Fibroblast of lung (primary cell): ENCODE data around the gene PRTN3.

Experiments used
- CTCF ChIP-seq, 2 donors: IDR thresholded peaks in 1 of 2; conservative IDR thresholded peaks in 1 of 2; 1 replicate in 1 of 2; 2 replicates in 1 of 2; pipeline ENCODE4 v1.5.1; 2011 to 2012; ENCODE audit warnings: low read length in 2 of 2, control low read depth in 1 of 2, inconsistent platforms in 1 of 2, low read depth in 1 of 2, mild to moderate bottlenecking in 1 of 2
- EZH2 ChIP-seq: IDR thresholded peaks from 2 replicates; pipeline ENCODE4 v1.5.1; 2012; ENCODE audit warnings: low read length, control low read depth, mild to moderate bottlenecking; ENCODE audit errors: missing control alignments

GRCh38 chr19:821825-822503 lies 18.8 kb upstream of the PRTN3 start, which contains the start of gene PLPPR3:
- no peak for TF ChIP-seq CTCF (conservative IDR thresholded peaks at IDR 0.05 in 1 of 2, IDR thresholded peaks at IDR 0.05 in 1 of 2; ENCODE audit: low read depth in 1 of 2, low read length in 2 of 2)
- no peak for TF ChIP-seq EZH2
